ENCODE results near the gene ASB5. TPM values are rescaled to one million over a fixed set of nuclear protein-coding genes. Genes with fewer than 3 reads are reported as not detected.

ASB5 gene
- total RNA-seq, 2 donors from 2014 or later = 2.6 to 5.0 TPM

DNA sequence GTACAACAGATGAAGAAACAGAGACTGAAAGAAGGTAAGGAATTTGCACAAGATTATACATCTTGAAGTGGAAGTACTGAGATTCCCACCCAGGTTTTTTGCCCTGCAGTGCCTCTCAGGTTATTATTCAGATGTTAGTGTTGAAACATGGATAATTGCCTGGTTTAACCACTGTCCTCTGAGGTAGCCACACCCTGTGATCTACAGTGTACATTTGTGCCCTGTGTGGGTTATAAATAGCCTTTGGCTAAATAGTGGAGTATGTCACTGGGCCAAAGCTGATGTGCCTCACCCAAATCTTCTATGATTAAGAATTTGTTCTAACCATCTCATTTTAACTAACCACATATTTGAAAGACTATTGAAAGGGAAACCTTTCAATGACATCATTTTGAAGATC, 5.4 kb upstream of the ASB5 start:
- Histone ChIP-seq H3K27ac (no peak overlapping the region), H3K36me3 (no peaks in the 10 kb centered on the region), H3K27me3 (replicated peaks; ENCODE audit: insufficient read depth) (no peaks in the 10 kb centered on the region), H3K9me3 (no peaks in the 10 kb centered on the region), H3K4me1 (replicated peaks) (no peaks in the 10 kb centered on the region), H3K4me3 (no peak overlapping the region)
- peak; percentile 15 for DNase-seq (ENCODE audit: low spot score)
- intact Hi-C loops (cut with DNase I) = loop anchor here (10.0 kb wide), 2 partner anchors 50 to 80 kb away; partner anchors contain the start of gene SPATA4
- TF ChIP-seq POLR2AphosphoS5 (IDR thresholded peaks at IDR 0.05) (peak; percentile 48), POLR2A (IDR thresholded peaks at IDR 0.05) (no peak)

DNA sequence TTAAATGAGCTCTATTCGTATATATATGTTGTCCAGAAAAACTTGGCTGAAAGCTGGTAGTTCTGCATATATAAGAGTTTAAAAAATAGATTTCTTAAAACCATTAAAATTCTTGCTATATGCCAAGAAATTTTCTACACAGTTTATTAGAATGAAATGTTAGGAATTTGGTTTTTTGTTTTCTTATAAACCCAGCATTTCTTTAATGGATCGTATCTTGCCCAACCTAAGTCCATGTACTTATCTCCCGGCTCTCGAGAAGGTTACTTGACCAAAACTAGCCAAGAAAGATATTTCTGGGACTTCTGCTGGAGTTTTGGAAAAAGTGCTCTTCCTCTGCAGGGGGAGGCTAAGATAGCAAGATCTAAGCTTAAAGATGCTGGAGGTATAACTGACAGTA, 4.7 kb upstream of the ASB5 start:
- no peak overlapping the region for H3K27ac ChIP-seq
- TF ChIP-seq, protein P1, sequence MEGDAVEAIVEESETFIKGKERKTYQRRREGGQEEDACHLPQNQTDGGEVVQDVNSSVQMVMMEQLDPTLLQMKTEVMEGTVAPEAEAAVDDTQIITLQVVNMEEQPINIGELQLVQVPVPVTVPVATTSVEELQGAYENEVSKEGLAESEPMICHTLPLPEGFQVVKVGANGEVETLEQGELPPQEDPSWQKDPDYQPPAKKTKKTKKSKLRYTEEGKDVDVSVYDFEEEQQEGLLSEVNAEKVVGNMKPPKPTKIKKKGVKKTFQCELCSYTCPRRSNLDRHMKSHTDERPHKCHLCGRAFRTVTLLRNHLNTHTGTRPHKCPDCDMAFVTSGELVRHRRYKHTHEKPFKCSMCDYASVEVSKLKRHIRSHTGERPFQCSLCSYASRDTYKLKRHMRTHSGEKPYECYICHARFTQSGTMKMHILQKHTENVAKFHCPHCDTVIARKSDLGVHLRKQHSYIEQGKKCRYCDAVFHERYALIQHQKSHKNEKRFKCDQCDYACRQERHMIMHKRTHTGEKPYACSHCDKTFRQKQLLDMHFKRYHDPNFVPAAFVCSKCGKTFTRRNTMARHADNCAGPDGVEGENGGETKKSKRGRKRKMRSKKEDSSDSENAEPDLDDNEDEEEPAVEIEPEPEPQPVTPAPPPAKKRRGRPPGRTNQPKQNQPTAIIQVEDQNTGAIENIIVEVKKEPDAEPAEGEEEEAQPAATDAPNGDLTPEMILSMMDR (IDR thresholded peaks at IDR 0.05) = no peak
- TF ChIP-seq POLR2AphosphoS5 (IDR thresholded peaks at IDR 0.05) (no peak), POLR2A (IDR thresholded peaks at IDR 0.05) (no peak)
- no peaks in the 10 kb centered on the region for H3K36me3 ChIP-seq
- H3K9me3 ChIP-seq = no peaks in the 10 kb centered on the region
- H3K4me1 ChIP-seq (replicated peaks) = no peaks in the 10 kb centered on the region
- intact Hi-C loops (cut with DNase I) = loop anchor here (10.0 kb wide), 2 partner anchors 51 to 79 kb away; partner anchors contain the start of gene SPATA4
- DNase-seq (ENCODE audit: low spot score) = no peak
- no peaks in the 10 kb centered on the region for H3K27me3 ChIP-seq (replicated peaks; ENCODE audit: insufficient read depth)
- WGBS = 91% methylated on average over 4 of the region's 4 CpGs
- no peak overlapping the region for H3K4me3 ChIP-seq

GRCh38 chr4:176272799-176273198, 3.8 kb upstream of the ASB5 start:
- Histone ChIP-seq H3K9me3 (no peaks in the 10 kb centered on the region), H3K27me3 (replicated peaks; ENCODE audit: insufficient read depth) (no peaks in the 10 kb centered on the region), H3K27ac (no peak overlapping the region), H3K4me1 (replicated peaks) (no peaks in the 10 kb centered on the region), H3K4me3 (no peak overlapping the region), H3K36me3 (no peaks in the 10 kb centered on the region)
- WGBS = 77% methylated on average over 3 of the region's 3 CpGs
- TF ChIP-seq POLR2A (IDR thresholded peaks at IDR 0.05) = no peak
- no peak for TF ChIP-seq POLR2AphosphoS5 (IDR thresholded peaks at IDR 0.05)
- TF ChIP-seq, protein P1 (IDR thresholded peaks at IDR 0.05) = no peak
- intact Hi-C loops (cut with DNase I) = loop anchor here (10.0 kb wide), 2 partner anchors 52 to 78 kb away; partner anchors contain the start of gene SPATA4
- no peak for DNase-seq (ENCODE audit: low spot score)

GRCh38 chr4:176271749-176272148, 2.7 kb upstream of the ASB5 start:
- H3K27ac ChIP-seq = no peak overlapping the region
- intact Hi-C loops (cut with DNase I) = loop anchor here (10.0 kb wide), 2 partner anchors 53 to 77 kb away; partner anchors contain the start of gene SPATA4
- 85% methylated on average over 3 of the region's 3 CpGs for WGBS

DNA sequence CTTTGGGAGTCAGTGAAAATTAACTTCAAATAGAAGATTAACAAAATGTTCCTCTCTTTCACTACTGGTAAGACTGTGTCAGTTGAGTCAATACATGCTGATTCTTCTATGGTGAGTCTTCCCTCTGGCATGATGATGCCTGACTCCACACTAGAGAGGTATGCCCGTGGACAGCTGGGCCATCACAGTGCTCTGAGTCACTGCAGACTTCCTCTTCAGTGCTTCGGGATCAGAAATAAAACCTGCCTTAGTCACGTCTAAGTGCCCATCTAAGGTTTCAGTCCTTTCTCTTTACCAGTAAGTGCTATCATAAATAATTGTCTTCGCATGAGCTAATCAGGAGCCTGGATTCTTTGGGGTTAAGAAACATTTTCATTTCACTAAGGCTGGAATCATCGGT, 1.6 kb upstream of the ASB5 start:
- 40% methylated on average over 5 of the region's 5 CpGs for WGBS
- H3K36me3 ChIP-seq = no peaks in the 10 kb centered on the region
- no peak overlapping the region for H3K4me3 ChIP-seq
- DNase-seq (ENCODE audit: low spot score) = no peak
- H3K9me3 ChIP-seq = no peaks in the 10 kb centered on the region
- intact Hi-C loops (cut with DNase I) = loop anchor here (10.0 kb wide), 2 partner anchors 54 to 76 kb away; partner anchors contain the start of gene SPATA4
- TF ChIP-seq, protein P1 (IDR thresholded peaks at IDR 0.05) = no peak
- TF ChIP-seq POLR2AphosphoS5 (IDR thresholded peaks at IDR 0.05) = no peak
- no peak for TF ChIP-seq POLR2A (IDR thresholded peaks at IDR 0.05)
- H3K4me1 ChIP-seq (replicated peaks) = no peaks in the 10 kb centered on the region
- no peak overlapping the region for H3K27ac ChIP-seq
- H3K27me3 ChIP-seq (replicated peaks; ENCODE audit: insufficient read depth) = no peaks in the 10 kb centered on the region

More at GRCh38 chr4:176271749-176272148, 2.7 kb upstream of the ASB5 start:
- Histone ChIP-seq H3K4me3 (no peak overlapping the region), H3K27me3 (replicated peaks; ENCODE audit: insufficient read depth) (no peaks in the 10 kb centered on the region), H3K9me3 (no peaks in the 10 kb centered on the region), H3K4me1 (replicated peaks) (no peaks in the 10 kb centered on the region), H3K36me3 (no peaks in the 10 kb centered on the region)
- TF ChIP-seq, protein P1 (IDR thresholded peaks at IDR 0.05) = no peak
- TF ChIP-seq POLR2AphosphoS5 (IDR thresholded peaks at IDR 0.05) = no peak
- TF ChIP-seq POLR2A (IDR thresholded peaks at IDR 0.05) = no peak
- DNase-seq (ENCODE audit: low spot score) = no peak

All from prostate gland (tissue), 2 donors.